ENCODE results near the gene ECM1. TPM values are rescaled to one million over a fixed set of nuclear protein-coding genes. Genes with fewer than 3 reads are reported as not detected.

The ECM1 gene
- total RNA-seq, 1 experiment from 2014 or later: 1.7 TPM

DNA sequence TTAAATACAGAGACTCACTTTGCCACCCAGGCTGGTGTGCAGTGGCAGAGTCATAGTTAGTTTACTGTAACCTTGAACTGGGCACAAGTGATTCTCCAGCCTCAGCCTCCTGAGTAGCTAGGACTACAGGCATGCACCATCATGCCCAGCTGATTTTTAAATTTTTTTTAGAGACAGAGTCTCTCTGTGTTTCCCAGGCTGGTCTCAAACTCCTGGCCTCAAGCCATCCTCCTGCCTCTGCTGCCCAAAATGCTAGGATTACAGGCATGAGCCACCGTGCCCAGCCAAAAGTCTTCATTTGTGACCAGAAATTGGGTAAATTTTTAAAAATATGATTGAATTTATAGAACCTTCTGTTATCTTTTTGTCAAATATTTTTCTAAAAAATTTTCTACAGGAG lies 38.6 kb upstream of the ECM1 start:
- intact Hi-C loops (cut with micrococcal nuclease): no loop called here
- DNase-seq (ENCODE audit: unreplicated experiment): no peak
- ChIA-PET CTCF (interaction anchor here (0.7 to 1.0 kb wide), 3 partner anchors 63 to 343 kb away, joined by 3 to 5 read pairs (median 3); no protein-coding TSS in a partner anchor), POLR2A (interaction anchor here (1.3 kb wide), 1 partner anchor 17 kb away, joined by 4 read pairs; the partner anchor contains the start of gene TARS2)
- Mint-ChIP-seq H3K27ac (ENCODE audit: low read depth, unreplicated experiment) (no peak overlapping the region), H3K4me3 (ENCODE audit: unreplicated experiment) (no peak overlapping the region), H3K27me3 (ENCODE audit: insufficient read depth, unreplicated experiment) (no peaks in the 10 kb centered on the region), H3K9me3 (ENCODE audit: unreplicated experiment) (no peaks in the 10 kb centered on the region), H3K4me1 (ENCODE audit: insufficient read depth, unreplicated experiment) (no peaks in the 10 kb centered on the region), H3K36me3 (ENCODE audit: insufficient read depth, unreplicated experiment) (peaks cover 92% of the 10 kb centered on the region)
- TF ChIP-seq, protein P1, sequence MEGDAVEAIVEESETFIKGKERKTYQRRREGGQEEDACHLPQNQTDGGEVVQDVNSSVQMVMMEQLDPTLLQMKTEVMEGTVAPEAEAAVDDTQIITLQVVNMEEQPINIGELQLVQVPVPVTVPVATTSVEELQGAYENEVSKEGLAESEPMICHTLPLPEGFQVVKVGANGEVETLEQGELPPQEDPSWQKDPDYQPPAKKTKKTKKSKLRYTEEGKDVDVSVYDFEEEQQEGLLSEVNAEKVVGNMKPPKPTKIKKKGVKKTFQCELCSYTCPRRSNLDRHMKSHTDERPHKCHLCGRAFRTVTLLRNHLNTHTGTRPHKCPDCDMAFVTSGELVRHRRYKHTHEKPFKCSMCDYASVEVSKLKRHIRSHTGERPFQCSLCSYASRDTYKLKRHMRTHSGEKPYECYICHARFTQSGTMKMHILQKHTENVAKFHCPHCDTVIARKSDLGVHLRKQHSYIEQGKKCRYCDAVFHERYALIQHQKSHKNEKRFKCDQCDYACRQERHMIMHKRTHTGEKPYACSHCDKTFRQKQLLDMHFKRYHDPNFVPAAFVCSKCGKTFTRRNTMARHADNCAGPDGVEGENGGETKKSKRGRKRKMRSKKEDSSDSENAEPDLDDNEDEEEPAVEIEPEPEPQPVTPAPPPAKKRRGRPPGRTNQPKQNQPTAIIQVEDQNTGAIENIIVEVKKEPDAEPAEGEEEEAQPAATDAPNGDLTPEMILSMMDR (IDR thresholded peaks at IDR 0.05; ENCODE audit: unreplicated experiment): no peak
- no TSS peak for BruUV-seq (replicated peaks)

GRCh38 chr1:150472601-150473200 lies 35.2 kb upstream of the ECM1 start:
- Mint-ChIP-seq H3K27ac (ENCODE audit: low read depth, unreplicated experiment) (peak overlapping the region; percentile 12), H3K9me3 (ENCODE audit: unreplicated experiment) (no peaks in the 10 kb centered on the region), H3K4me3 (ENCODE audit: unreplicated experiment) (no peak overlapping the region), H3K4me1 (ENCODE audit: insufficient read depth, unreplicated experiment) (peaks cover 3% of the 10 kb centered on the region), H3K36me3 (ENCODE audit: insufficient read depth, unreplicated experiment) (peaks cover 63% of the 10 kb centered on the region), H3K27me3 (ENCODE audit: insufficient read depth, unreplicated experiment) (no peaks in the 10 kb centered on the region)
- intact Hi-C loops (cut with micrococcal nuclease): no loop called here
- BruUV-seq (replicated peaks): no TSS peak
- ChIA-PET POLR2A (interaction anchor here (0.8 to 1.0 kb wide), 2 partner anchors 31 to 33 kb away, joined by 3 read pairs; no protein-coding TSS in a partner anchor), CTCF (no interaction called here)
- TF ChIP-seq, protein P1 (IDR thresholded peaks at IDR 0.05; ENCODE audit: unreplicated experiment): no peak
- no peak for DNase-seq (ENCODE audit: unreplicated experiment)

GRCh38 chr1:150473659-150474058 lies 34.2 kb upstream of the ECM1 start:
- DNase-seq (ENCODE audit: unreplicated experiment): no peak
- no peak overlapping the region for H3K4me3 Mint-ChIP-seq (ENCODE audit: unreplicated experiment)
- H3K27me3 Mint-ChIP-seq (ENCODE audit: insufficient read depth, unreplicated experiment): no peaks in the 10 kb centered on the region
- H3K27ac Mint-ChIP-seq (ENCODE audit: low read depth, unreplicated experiment): no peak overlapping the region
- H3K4me1 Mint-ChIP-seq (ENCODE audit: insufficient read depth, unreplicated experiment): peaks cover 6% of the 10 kb centered on the region
- CTCF ChIA-PET: no interaction called here
- TF ChIP-seq, protein P1 (IDR thresholded peaks at IDR 0.05; ENCODE audit: unreplicated experiment): no peak
- H3K9me3 Mint-ChIP-seq (ENCODE audit: unreplicated experiment): no peaks in the 10 kb centered on the region
- H3K36me3 Mint-ChIP-seq (ENCODE audit: insufficient read depth, unreplicated experiment): peaks cover 55% of the 10 kb centered on the region
- intact Hi-C loops (cut with micrococcal nuclease): no loop called here
- BruUV-seq (replicated peaks): no TSS peak
- POLR2A ChIA-PET: interaction anchor here (0.6 kb wide), 1 partner anchor 22 kb away, joined by 3 read pairs; no protein-coding TSS in a partner anchor

DNA sequence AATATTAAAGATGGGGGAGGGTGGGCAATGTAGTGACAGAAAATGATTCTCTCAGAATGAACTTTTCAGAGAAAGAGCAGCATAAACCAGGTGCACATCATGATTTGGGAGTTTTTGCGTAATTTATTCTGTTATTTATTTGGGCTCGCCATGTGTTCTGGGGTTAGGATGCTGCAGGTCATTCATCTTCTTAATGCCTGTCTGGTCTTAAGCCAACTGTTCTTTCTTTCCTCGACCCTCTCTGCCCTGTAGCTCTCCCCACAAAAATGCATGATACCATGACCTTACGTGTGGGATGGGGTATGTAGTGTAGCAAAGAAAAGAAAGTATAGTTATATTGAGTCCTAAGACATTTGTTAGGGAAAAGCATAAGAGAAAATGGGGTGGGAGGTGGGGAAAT lies 33.0 kb upstream of the ECM1 start:
- intact Hi-C loops (cut with micrococcal nuclease): no loop called here
- DNase-seq (ENCODE audit: unreplicated experiment): no peak
- H3K36me3 Mint-ChIP-seq (ENCODE audit: insufficient read depth, unreplicated experiment): peaks cover 48% of the 10 kb centered on the region
- H3K4me1 Mint-ChIP-seq (ENCODE audit: insufficient read depth, unreplicated experiment): peaks cover 6% of the 10 kb centered on the region
- no peak overlapping the region for H3K27ac Mint-ChIP-seq (ENCODE audit: low read depth, unreplicated experiment)
- ChIA-PET POLR2A (interaction anchor here (0.7 to 1.8 kb wide), 4 partner anchors 11 to 86 kb away, joined by 3 to 7 read pairs (median 3); partner anchors contain the start of gene TARS2), CTCF (interaction anchor here (0.6 kb wide), 1 partner anchor 521 kb away, joined by 4 read pairs; no protein-coding TSS in a partner anchor)
- no peaks in the 10 kb centered on the region for H3K9me3 Mint-ChIP-seq (ENCODE audit: unreplicated experiment)
- no TSS peak for BruUV-seq (replicated peaks)
- no peaks in the 10 kb centered on the region for H3K27me3 Mint-ChIP-seq (ENCODE audit: insufficient read depth, unreplicated experiment)
- TF ChIP-seq, protein P1 (IDR thresholded peaks at IDR 0.05; ENCODE audit: unreplicated experiment): no peak
- no peak overlapping the region for H3K4me3 Mint-ChIP-seq (ENCODE audit: unreplicated experiment)

Measured in MCF 10A (cell line).